OCI-LY1 (cell line): ENCODE data around the gene SAYSD1.

Experiments used
- H2AFZ ChIP-seq: fragments of 200-600 bp; sonication (generic), shearing (Covaris generic); 2 replicates; pipeline ENCODE4 v1.6.0; 2014; ENCODE audit warnings: antibody characterized with exemption, mild to moderate bottlenecking, low read length
- H3F3A ChIP-seq: fragments of 200-600 bp; sonication (generic), shearing (Covaris generic); 2 replicates; pipeline ENCODE4 v1.6.0; 2014; ENCODE audit warnings: mild to moderate bottlenecking, antibody characterized with exemption, low read length, moderate library complexity; ENCODE audit not compliant: insufficient read depth
- H3K27ac ChIP-seq: fragments of 200-600 bp; sonication (generic); 2 replicates; pipeline ENCODE4 v1.5.1; 2014; ENCODE audit warnings: low read length, mixed run types, mild to moderate bottlenecking, low read depth; ENCODE audit not compliant: poor library complexity, severe bottlenecking
- H3K27me3 ChIP-seq: fragments of 200-600 bp; sonication (generic); 2 replicates; pipeline ENCODE4 v1.6.0; 2014; ENCODE audit warnings: antibody characterized with exemption, mild to moderate bottlenecking, low read length, moderate library complexity; ENCODE audit not compliant: insufficient read depth
- H3K36me3 ChIP-seq: fragments of 200-600 bp; sonication (generic); 2 replicates; pipeline ENCODE4 v1.6.1; 2014; ENCODE audit warnings: mild to moderate bottlenecking, antibody characterized with exemption, low read length, moderate library complexity, mixed read lengths; ENCODE audit not compliant: insufficient read depth
- H3K4me1 ChIP-seq: fragments of 200-600 bp; sonication (generic); 2 replicates; pipeline ENCODE4 v1.5.1; 2014; ENCODE audit warnings: mild to moderate bottlenecking, low read length, moderate library complexity; ENCODE audit not compliant: insufficient read depth, severe bottlenecking
- H3K4me2 ChIP-seq: fragments of 200-600 bp; sonication (generic), shearing (Covaris generic); 2 replicates; pipeline ENCODE4 v1.6.1; 2014; ENCODE audit warnings: low read length
- H3K4me3 ChIP-seq: fragments of 200-600 bp; sonication (generic); 2 replicates; pipeline ENCODE4 v1.5.1; 2014; ENCODE audit warnings: low read length, low read depth, mild to moderate bottlenecking, mixed read lengths; ENCODE audit not compliant: poor library complexity, severe bottlenecking
- H3K79me2 ChIP-seq: fragments of 200-600 bp; shearing (Covaris generic); 2 replicates; pipeline ENCODE4 v1.6.1; 2016; ENCODE audit warnings: mixed run types, low read length, mixed read lengths; ENCODE audit not compliant: insufficient read depth
- H3K9ac ChIP-seq: fragments of 200-600 bp; sonication (generic), shearing (Covaris generic); 2 replicates; pipeline ENCODE4 v1.6.1; 2014; ENCODE audit warnings: mild to moderate bottlenecking, low read length, mixed read lengths
- H3K9me2 ChIP-seq: fragments of 200-600 bp; sonication (generic), shearing (Covaris generic); 2 replicates; pipeline ENCODE4 v1.6.1; 2014; ENCODE audit warnings: low read depth, mild to moderate bottlenecking, low read length, mixed read lengths
- H3K9me3 ChIP-seq: fragments of 200-600 bp; shearing (Covaris generic); 2 replicates; pipeline ENCODE4 v1.6.1; 2014; ENCODE audit warnings: low read length, mixed read lengths
- H4K20me1 ChIP-seq: fragments of 200-600 bp; sonication (generic), shearing (Covaris generic); 2 replicates; pipeline ENCODE4 v1.6.0; 2016; ENCODE audit warnings: mild to moderate bottlenecking, low read length; ENCODE audit not compliant: insufficient read depth
- EZH2 ChIP-seq: fragments of 200-600 bp; sonication (generic), shearing (Covaris generic); IDR thresholded peaks from 2 replicates; pipeline ENCODE4 v1.8.0; 2017; ENCODE audit warnings: borderline replicate concordance, mixed run types, mild to moderate bottlenecking, antibody characterized with exemption, low read length, moderate library complexity, mixed read lengths
- TF ChIP-seq, protein P1 (sequence below): fragments of 200-600 bp; sonication (generic), shearing (Covaris generic); IDR thresholded peaks from 2 replicates; pipeline ENCODE4 v1.5.1; 2017; ENCODE audit warnings: mild to moderate bottlenecking, antibody characterized with exemption, low read length, moderate library complexity, mixed read lengths

Gene SAYSD1

DNA sequence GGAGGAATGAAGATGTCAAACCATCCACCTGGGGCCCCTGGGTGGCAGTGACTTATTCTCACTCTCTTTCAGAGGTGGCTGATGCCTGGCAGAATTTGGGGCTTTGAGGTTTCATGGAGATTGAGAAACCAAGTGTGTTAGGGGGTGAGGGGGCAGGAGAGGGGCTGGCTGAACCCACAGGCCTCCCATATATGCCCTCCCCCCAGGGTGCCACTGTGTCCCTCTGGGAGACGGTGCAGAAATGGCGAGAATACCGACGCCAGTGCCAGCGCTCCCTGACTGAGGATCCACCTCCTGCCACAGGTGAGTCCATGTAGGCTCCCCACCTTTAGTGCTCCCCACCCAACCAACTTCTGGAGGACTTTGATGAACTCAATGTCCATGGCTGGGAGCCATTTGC lies 58.8 kb downstream of the SAYSD1 start:
- no peaks in the 10 kb centered on the region for H3K79me2 ChIP-seq
- H3K27me3 ChIP-seq: no peaks in the 10 kb centered on the region
- TF ChIP-seq, protein P1, sequence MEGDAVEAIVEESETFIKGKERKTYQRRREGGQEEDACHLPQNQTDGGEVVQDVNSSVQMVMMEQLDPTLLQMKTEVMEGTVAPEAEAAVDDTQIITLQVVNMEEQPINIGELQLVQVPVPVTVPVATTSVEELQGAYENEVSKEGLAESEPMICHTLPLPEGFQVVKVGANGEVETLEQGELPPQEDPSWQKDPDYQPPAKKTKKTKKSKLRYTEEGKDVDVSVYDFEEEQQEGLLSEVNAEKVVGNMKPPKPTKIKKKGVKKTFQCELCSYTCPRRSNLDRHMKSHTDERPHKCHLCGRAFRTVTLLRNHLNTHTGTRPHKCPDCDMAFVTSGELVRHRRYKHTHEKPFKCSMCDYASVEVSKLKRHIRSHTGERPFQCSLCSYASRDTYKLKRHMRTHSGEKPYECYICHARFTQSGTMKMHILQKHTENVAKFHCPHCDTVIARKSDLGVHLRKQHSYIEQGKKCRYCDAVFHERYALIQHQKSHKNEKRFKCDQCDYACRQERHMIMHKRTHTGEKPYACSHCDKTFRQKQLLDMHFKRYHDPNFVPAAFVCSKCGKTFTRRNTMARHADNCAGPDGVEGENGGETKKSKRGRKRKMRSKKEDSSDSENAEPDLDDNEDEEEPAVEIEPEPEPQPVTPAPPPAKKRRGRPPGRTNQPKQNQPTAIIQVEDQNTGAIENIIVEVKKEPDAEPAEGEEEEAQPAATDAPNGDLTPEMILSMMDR: no peak
- no peak for TF ChIP-seq EZH2
- no peak overlapping the region for H2AFZ ChIP-seq
- no peaks in the 10 kb centered on the region for H4K20me1 ChIP-seq
- H3K9me2 ChIP-seq: no peaks in the 10 kb centered on the region
- H3K9ac ChIP-seq: no peak overlapping the region
- no peaks in the 10 kb centered on the region for H3K36me3 ChIP-seq
- no peak overlapping the region for H3K4me2 ChIP-seq
- no peaks in the 10 kb centered on the region for H3K9me3 ChIP-seq
- no peak overlapping the region for H3K4me3 ChIP-seq
- H3F3A ChIP-seq: no peaks in the 10 kb centered on the region
- H3K27ac ChIP-seq: no peak overlapping the region
- H3K4me1 ChIP-seq: no peaks in the 10 kb centered on the region

DNA sequence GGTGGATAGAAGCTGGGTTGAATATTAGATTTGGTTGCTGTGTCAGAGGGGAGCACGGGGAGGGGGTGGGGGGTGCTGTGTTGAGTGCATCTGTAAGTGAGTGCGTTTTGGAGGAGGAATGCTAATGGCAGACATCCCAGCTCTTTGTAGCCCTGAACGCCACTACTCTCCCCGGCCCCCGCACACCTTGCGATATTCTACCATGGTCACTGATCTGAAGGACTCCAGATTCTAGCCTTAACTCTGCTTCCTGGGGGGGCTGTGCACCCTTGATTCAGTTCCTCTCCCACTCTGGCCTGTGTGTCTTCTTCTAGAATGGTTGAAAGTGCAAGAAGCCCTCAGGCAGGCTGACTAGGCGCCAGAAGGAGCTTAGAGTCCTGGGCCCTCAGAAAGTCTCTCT lies 59.3 kb downstream of the SAYSD1 start:
- Histone ChIP-seq H3K9me2 (no peaks in the 10 kb centered on the region), H3F3A (no peaks in the 10 kb centered on the region), H3K27me3 (no peaks in the 10 kb centered on the region), H2AFZ (no peak overlapping the region), H3K4me1 (no peaks in the 10 kb centered on the region), H3K27ac (no peak overlapping the region), H3K9me3 (no peaks in the 10 kb centered on the region), H4K20me1 (no peaks in the 10 kb centered on the region), H3K36me3 (no peaks in the 10 kb centered on the region), H3K79me2 (no peaks in the 10 kb centered on the region), H3K9ac (no peak overlapping the region), H3K4me3 (no peak overlapping the region), H3K4me2 (no peak overlapping the region)
- no peak for TF ChIP-seq EZH2
- TF ChIP-seq, protein P1: no peak

DNA sequence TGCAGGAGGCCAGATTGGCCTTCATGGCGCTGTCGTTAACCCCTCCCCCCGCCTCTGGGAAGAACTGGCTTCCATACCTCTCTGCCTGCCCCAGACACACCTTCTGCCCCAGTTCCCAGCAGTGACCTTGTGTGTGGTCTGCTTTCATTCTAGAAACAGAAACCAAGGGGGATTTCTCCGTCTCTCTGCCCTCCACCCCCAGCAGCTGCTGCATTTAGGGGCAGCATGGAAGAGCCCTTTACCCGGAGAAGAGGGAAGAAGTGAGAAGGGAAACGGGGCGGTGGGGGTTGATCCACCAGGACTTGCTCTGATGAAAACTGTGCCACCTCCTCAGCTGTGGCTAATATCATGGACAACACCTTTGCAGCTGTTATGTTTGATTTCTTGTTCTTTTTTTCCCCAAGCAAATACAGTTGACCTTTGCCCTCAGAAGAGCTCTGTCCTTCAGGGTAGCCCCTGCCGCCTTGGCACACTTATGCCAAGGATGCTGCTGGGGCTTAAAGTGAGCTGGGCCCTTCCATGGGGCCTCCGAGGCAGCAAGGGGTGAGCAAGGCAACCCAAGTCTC lies 60.3 kb downstream of the SAYSD1 start:
- no peak overlapping the region for H3K27ac ChIP-seq
- no peaks in the 10 kb centered on the region for H3K4me1 ChIP-seq
- no peak overlapping the region for H3K9ac ChIP-seq
- H3K4me2 ChIP-seq: no peak overlapping the region
- no peaks in the 10 kb centered on the region for H4K20me1 ChIP-seq
- H3K9me2 ChIP-seq: no peaks in the 10 kb centered on the region
- H3K27me3 ChIP-seq: no peaks in the 10 kb centered on the region
- no peaks in the 10 kb centered on the region for H3K36me3 ChIP-seq
- no peaks in the 10 kb centered on the region for H3K79me2 ChIP-seq
- TF ChIP-seq, protein P1: no peak
- no peak for TF ChIP-seq EZH2
- no peak overlapping the region for H3K4me3 ChIP-seq
- no peak overlapping the region for H2AFZ ChIP-seq
- no peaks in the 10 kb centered on the region for H3F3A ChIP-seq
- H3K9me3 ChIP-seq: no peaks in the 10 kb centered on the region
